Measurements from ENCODE around the gene KRT77. TPM values are rescaled to one million over a fixed set of nuclear protein-coding genes. Genes with fewer than 3 reads are reported as not detected.
A peak's percentile ranks its signal among the peaks of the same experiment; 100 is the strongest.

The KRT77 gene
- total RNA-seq, 3 donors from 2014 or later: 0.48 TPM; not detected in 2

DNA sequence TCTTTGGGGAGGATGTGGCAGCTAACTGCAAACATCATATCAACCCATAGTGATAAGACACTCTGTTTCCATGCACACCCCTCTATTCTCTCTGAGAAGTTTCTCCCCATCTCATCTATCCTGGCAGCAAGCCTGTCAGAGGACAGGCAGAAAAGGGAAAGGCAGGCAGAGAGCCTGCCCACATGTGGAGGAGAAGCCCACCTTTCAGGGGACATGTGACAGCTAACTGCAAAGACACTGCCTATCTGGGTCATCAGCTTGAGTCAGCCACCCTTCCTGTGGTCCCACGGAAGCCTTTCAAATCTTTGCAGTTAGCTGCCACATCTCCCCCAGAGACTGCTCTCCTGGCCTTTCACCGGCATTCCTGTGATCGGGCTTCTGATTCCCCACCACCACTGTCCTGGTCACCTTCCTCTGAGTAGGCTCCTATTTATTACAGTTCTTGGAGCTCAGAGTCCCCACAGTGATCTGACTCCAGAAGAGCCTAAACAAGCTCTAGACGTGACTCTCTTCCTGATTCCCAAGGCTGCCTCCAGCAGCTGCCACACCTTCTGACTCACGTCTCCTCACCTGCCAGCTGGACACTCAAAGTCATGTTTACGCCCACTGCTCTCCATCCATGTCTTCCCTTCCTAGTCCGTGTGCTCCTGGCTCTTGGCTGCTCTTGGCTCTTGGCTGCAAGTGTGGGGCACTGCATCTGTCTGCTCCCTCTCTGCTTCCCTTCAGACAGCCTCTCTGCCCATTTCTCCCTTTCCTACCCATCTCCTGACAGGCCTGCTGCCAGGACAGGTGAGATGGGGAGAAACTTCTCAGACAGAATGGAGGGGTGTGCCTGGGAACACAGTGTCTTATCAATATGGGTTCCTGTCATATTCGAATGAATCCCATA, 15.6 kb downstream of the KRT77 start:
- no peaks in the 10 kb centered on the region for H3K4me1 ChIP-seq
- H3K9me3 ChIP-seq: no peaks in the 10 kb centered on the region
- H3K36me3 ChIP-seq: no peaks in the 10 kb centered on the region
- no peak for TF ChIP-seq POLR2A (IDR thresholded peaks at IDR 0.05)
- TF ChIP-seq POLR2AphosphoS5 (IDR thresholded peaks at IDR 0.05): no peak
- TF ChIP-seq, protein P1, sequence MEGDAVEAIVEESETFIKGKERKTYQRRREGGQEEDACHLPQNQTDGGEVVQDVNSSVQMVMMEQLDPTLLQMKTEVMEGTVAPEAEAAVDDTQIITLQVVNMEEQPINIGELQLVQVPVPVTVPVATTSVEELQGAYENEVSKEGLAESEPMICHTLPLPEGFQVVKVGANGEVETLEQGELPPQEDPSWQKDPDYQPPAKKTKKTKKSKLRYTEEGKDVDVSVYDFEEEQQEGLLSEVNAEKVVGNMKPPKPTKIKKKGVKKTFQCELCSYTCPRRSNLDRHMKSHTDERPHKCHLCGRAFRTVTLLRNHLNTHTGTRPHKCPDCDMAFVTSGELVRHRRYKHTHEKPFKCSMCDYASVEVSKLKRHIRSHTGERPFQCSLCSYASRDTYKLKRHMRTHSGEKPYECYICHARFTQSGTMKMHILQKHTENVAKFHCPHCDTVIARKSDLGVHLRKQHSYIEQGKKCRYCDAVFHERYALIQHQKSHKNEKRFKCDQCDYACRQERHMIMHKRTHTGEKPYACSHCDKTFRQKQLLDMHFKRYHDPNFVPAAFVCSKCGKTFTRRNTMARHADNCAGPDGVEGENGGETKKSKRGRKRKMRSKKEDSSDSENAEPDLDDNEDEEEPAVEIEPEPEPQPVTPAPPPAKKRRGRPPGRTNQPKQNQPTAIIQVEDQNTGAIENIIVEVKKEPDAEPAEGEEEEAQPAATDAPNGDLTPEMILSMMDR (IDR thresholded peaks at IDR 0.05): no peak
- peaks cover 0 to 9% of the 10 kb centered on the region in 2 donors for H3K27me3 ChIP-seq
- intact Hi-C loops (cut with DNase I; ENCODE audit: low total_unique reads): loop anchor here (1.0 kb wide), 1 partner anchor 25 kb away; no protein-coding TSS in a partner anchor
- H3K4me3 ChIP-seq: no peak overlapping the region
- H3K27ac ChIP-seq: no peak overlapping the region
- DNase-seq (ENCODE audit: low spot score in 2 of 2): peak; percentile 24 to 33

DNA sequence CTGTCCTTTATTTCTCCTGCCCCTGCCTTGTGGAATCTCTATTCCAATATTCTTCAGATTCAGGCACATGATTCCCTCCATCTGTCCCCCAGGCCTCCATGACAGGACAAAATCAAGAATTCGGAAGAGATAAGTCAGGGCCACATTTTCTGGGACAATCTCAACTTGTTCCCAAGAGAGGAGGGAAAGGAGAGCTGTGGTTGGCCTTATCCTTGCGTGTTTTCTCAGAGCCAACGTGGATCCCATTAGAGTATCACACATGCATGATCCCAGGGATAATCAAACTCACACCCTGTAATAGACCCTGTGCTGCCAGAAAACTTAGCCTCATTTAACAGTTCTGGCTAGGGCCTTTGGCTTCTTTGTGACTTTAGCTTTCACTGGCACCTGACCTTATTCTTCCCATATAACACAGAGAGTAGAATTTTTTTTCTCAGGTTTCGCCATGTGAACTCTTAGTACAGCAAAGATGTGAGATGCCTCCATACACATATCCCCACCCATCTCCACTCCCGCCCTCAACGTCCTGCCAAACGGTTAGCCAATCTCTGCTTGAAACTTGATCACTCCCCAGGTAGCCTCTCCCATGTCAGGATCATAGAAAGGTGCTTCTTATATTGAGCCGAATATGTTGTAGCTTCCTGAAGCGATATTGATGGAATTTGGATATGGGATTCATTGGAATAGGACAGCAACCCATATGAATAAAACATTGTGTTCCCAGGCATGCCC, 16.4 kb downstream of the KRT77 start:
- H3K27me3 ChIP-seq: peaks cover 0 to 9% of the 10 kb centered on the region in 2 donors
- H3K27ac ChIP-seq: no peak overlapping the region
- no peak for TF ChIP-seq POLR2A (IDR thresholded peaks at IDR 0.05)
- TF ChIP-seq, protein P1 (IDR thresholded peaks at IDR 0.05): no peak
- TF ChIP-seq POLR2AphosphoS5 (IDR thresholded peaks at IDR 0.05): no peak
- no peaks in the 10 kb centered on the region for H3K36me3 ChIP-seq
- H3K4me1 ChIP-seq: no peaks in the 10 kb centered on the region
- H3K4me3 ChIP-seq: no peak overlapping the region
- H3K9me3 ChIP-seq: no peaks in the 10 kb centered on the region
- intact Hi-C loops (cut with DNase I; ENCODE audit: low total_unique reads): loop anchor here (1.0 kb wide), 1 partner anchor 25 kb away; no protein-coding TSS in a partner anchor
- peak in 1 of 2 donors; percentile 7 for DNase-seq (ENCODE audit: low spot score in 2 of 2)

DNA sequence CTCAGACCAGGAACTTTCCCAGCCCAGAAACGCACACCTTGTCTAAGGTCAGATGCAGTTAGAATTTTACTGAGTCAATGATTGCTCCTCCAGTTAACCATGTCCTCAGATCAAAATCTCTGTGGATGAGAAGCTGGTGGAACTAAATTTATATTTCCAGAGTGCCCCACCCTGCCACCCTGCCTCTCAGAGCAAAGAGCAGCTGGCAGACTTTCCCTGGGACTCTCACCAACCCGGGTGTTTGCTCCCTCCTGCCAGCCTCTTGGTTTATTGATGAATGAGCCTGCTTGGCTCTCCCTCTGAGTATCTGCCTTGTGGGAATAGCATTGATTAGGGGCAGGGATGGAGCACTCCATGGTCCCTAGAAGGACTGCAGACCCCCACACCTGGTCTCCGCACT, 17.3 kb downstream of the KRT77 start:
- no peak overlapping the region for H3K27ac ChIP-seq
- DNase-seq (ENCODE audit: low spot score in 2 of 2): peak in 1 of 2 donors; percentile 5
- H3K27me3 ChIP-seq: peaks cover 0 to 9% of the 10 kb centered on the region in 2 donors
- intact Hi-C loops (cut with DNase I; ENCODE audit: low total_unique reads): no loop called here
- H3K4me1 ChIP-seq: no peaks in the 10 kb centered on the region
- H3K4me3 ChIP-seq: no peak overlapping the region
- no peaks in the 10 kb centered on the region for H3K9me3 ChIP-seq
- TF ChIP-seq, protein P1 (IDR thresholded peaks at IDR 0.05): no peak
- no peak for TF ChIP-seq POLR2A (IDR thresholded peaks at IDR 0.05)
- TF ChIP-seq POLR2AphosphoS5 (IDR thresholded peaks at IDR 0.05): no peak
- H3K36me3 ChIP-seq: no peaks in the 10 kb centered on the region

DNA sequence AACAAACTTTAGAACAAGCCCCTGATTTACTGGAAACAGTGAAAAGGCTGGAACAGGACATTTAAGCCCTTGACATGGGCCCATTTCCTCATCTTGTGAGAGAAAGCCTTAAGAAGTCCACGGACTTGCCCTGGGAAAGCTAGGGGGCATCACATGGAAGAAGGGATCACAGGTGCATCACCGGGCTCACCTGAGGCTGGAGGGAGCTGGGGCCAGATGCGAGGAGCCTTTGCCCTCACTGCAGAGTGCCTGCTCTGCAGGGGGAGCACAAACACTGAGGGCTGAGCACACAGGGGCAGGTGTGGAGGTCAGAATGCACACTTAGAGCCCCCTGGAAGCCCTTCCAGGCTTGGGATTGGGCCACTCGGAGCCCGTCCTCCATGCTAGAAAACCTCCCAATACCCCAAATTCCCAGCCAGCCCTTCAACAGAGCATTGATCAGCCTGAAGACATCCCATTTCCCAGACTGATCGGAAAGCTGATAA, 17.9 kb downstream of the KRT77 start:
- DNase-seq (ENCODE audit: low spot score in 2 of 2): peak in 1 of 2 donors; percentile 3
- no peak overlapping the region for H3K27ac ChIP-seq
- no peak overlapping the region for H3K4me3 ChIP-seq
- TF ChIP-seq, protein P1 (IDR thresholded peaks at IDR 0.05): no peak
- no peak for TF ChIP-seq POLR2AphosphoS5 (IDR thresholded peaks at IDR 0.05)
- TF ChIP-seq POLR2A (IDR thresholded peaks at IDR 0.05): no peak
- H3K9me3 ChIP-seq: no peaks in the 10 kb centered on the region
- H3K4me1 ChIP-seq: no peaks in the 10 kb centered on the region
- intact Hi-C loops (cut with DNase I; ENCODE audit: low total_unique reads): no loop called here
- H3K36me3 ChIP-seq: no peaks in the 10 kb centered on the region
- H3K27me3 ChIP-seq: peaks cover 0 to 7% of the 10 kb centered on the region in 2 donors

Data from breast epithelium (tissue), 4 donors.